Measurements from ENCODE around the gene SELENOO. TPM values are rescaled to one million over a fixed set of nuclear protein-coding genes. Genes with fewer than 3 reads are reported as not detected.

The SELENOO gene
- total RNA-seq, 2 experiments from 2014 or later, result 34.0 to 44.2 TPM

DNA sequence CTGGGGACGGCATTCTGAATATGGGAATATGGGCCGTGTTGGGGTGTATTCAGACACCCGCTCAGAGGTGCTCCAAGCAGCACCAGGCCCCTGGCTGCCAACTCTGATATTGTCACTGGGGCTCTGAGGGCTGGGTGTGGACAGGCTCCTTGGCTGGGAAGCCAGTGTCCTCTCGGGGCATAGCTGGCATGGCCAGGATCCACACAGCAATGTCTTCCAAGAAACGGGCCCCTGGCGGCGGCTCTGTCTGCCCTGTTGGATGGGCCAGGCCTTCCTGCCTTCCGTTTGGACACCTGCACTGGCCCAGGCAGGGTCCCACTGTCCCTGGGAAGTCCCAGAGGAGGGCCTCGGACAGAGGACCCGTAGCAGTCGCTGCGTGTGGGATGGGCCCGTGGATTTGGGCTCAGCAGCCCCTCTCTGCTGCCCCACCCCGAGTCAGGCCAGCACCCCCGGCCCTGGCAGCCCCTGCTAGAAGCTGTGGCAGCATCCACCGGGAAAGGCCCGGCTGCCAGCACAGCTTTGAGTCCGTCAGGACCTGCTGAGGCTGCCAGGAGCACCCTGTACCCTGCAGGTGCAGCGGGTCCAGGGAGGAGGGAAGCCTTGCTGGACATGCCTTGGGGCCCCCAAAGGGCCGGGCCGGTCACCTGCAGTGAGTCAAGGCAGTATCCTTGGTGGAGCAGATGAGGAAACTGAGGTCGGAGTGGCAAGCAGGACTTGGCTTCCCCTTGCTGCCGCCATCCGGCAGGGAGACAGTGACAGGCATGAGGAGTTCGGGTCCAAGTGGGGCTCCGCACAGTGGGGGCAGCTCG lies 26.2 kb upstream of the SELENOO start:
- Histone ChIP-seq H3K36me3 (ENCODE audit: insufficient read depth, low read length) (no peaks in the 10 kb centered on the region), H3K4me1 (ENCODE audit: insufficient read depth, low read length, poor library complexity, severe bottlenecking) (peaks cover 14% of the 10 kb centered on the region), H3K79me2 (ENCODE audit: insufficient read depth, low read depth, low read length) (no peaks in the 10 kb centered on the region), H3K4me2 (ENCODE audit: low read length) (no peak overlapping the region), H4K20me1 (ENCODE audit: insufficient read depth, low read length) (no peaks in the 10 kb centered on the region), H3K4me3 (ENCODE audit: low read depth, low read length, poor library complexity, severe bottlenecking) (no peak overlapping the region), H3K27ac (ENCODE audit: low read depth, low read length, poor library complexity, severe bottlenecking) (no peak overlapping the region), H3K9me3 (ENCODE audit: low read length) (no peaks in the 10 kb centered on the region), H3K9me2 (ENCODE audit: insufficient read depth, low read length) (no peaks in the 10 kb centered on the region), H2AFZ (ENCODE audit: low read length) (no peak overlapping the region)
- CTCF ChIA-PET (ENCODE audit: unreplicated experiment), result interaction anchor here (0.6 kb wide), 1 partner anchor 56 kb away, joined by 3 read pairs; no protein-coding TSS in a partner anchor
- POLR2A ChIA-PET, result interaction anchor here (0.6 to 1.3 kb wide), 2 partner anchors 17 to 150 kb away, joined by 5 to 7 read pairs; no protein-coding TSS in a partner anchor
- BruUV-seq (replicated peaks), result no TSS peak
- TF ChIP-seq, protein P1, sequence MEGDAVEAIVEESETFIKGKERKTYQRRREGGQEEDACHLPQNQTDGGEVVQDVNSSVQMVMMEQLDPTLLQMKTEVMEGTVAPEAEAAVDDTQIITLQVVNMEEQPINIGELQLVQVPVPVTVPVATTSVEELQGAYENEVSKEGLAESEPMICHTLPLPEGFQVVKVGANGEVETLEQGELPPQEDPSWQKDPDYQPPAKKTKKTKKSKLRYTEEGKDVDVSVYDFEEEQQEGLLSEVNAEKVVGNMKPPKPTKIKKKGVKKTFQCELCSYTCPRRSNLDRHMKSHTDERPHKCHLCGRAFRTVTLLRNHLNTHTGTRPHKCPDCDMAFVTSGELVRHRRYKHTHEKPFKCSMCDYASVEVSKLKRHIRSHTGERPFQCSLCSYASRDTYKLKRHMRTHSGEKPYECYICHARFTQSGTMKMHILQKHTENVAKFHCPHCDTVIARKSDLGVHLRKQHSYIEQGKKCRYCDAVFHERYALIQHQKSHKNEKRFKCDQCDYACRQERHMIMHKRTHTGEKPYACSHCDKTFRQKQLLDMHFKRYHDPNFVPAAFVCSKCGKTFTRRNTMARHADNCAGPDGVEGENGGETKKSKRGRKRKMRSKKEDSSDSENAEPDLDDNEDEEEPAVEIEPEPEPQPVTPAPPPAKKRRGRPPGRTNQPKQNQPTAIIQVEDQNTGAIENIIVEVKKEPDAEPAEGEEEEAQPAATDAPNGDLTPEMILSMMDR (conservative IDR thresholded peaks at IDR 0.05; ENCODE audit: low read length), result no peak
- TF ChIP-seq EZH2phosphoT487 (IDR thresholded peaks at IDR 0.05; ENCODE audit: borderline replicate concordance, low read depth, low read length), result no peak
- DNase-seq (ENCODE audit: low spot score), result no peak
- intact Hi-C loops (cut with micrococcal nuclease; ENCODE audit: unreplicated experiment), result no loop called here

DNA sequence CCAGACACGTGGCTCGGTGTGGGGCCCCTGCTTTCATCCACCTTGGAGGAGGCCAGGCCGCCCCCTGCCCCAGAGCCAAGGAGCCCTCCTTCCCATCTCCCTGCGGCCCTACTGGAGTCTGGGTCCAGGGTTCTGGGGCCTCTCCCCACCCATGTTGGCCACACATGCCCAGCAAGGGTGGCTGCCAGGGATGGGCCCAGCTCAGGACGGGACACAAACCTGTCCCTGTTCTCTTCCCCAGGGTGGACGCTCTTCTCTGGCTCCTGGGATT lies 25.7 kb upstream of the SELENOO start:
- no peaks in the 10 kb centered on the region for H3K79me2 ChIP-seq (ENCODE audit: insufficient read depth, low read depth, low read length)
- no TSS peak for BruUV-seq (replicated peaks)
- no peaks in the 10 kb centered on the region for H3K36me3 ChIP-seq (ENCODE audit: insufficient read depth, low read length)
- H2AFZ ChIP-seq (ENCODE audit: low read length), result no peak overlapping the region
- DNase-seq (ENCODE audit: low spot score), result no peak
- H3K4me3 ChIP-seq (ENCODE audit: low read depth, low read length, poor library complexity, severe bottlenecking), result no peak overlapping the region
- TF ChIP-seq, protein P1 (conservative IDR thresholded peaks at IDR 0.05; ENCODE audit: low read length), result no peak
- TF ChIP-seq EZH2phosphoT487 (IDR thresholded peaks at IDR 0.05; ENCODE audit: borderline replicate concordance, low read depth, low read length), result no peak
- H4K20me1 ChIP-seq (ENCODE audit: insufficient read depth, low read length), result no peaks in the 10 kb centered on the region
- H3K4me1 ChIP-seq (ENCODE audit: insufficient read depth, low read length, poor library complexity, severe bottlenecking), result peaks cover 14% of the 10 kb centered on the region
- H3K9me3 ChIP-seq (ENCODE audit: low read length), result no peaks in the 10 kb centered on the region
- H3K27ac ChIP-seq (ENCODE audit: low read depth, low read length, poor library complexity, severe bottlenecking), result no peak overlapping the region
- ChIA-PET POLR2A (interaction anchor here (0.6 to 1.3 kb wide), 2 partner anchors 16 to 150 kb away, joined by 5 to 7 read pairs; no protein-coding TSS in a partner anchor), CTCF (ENCODE audit: unreplicated experiment) (no interaction called here)
- intact Hi-C loops (cut with micrococcal nuclease; ENCODE audit: unreplicated experiment), result no loop called here
- H3K9me2 ChIP-seq (ENCODE audit: insufficient read depth, low read length), result no peaks in the 10 kb centered on the region
- no peak overlapping the region for H3K4me2 ChIP-seq (ENCODE audit: low read length)

Measured in OCI-LY7 (cell line).